GM23248 (cell line): ENCODE measurements around the gene RPA1. TPM values are rescaled to one million over a fixed set of nuclear protein-coding genes. Genes with fewer than 3 reads are reported as not detected.
A peak's percentile ranks its signal among the peaks of the same experiment; 100 is the strongest.

Source experiments
- DNase-seq: peaks from one replicate; pipeline ENCODE4 v3.0.0-alpha.2; 2015
- H2AFZ ChIP-seq: fragments of 200-600 bp; sonication (generic); 2 replicates; pipeline ENCODE4 v1.6.1; 2016; ENCODE audit warnings: antibody characterized with exemption
- H3F3A ChIP-seq: fragments of 200-600 bp; sonication (generic); 2 replicates; pipeline ENCODE4 v1.6.1; 2016; ENCODE audit warnings: mild to moderate bottlenecking, antibody characterized with exemption, mixed run types; ENCODE audit not compliant: insufficient read depth
- H3K27ac ChIP-seq: fragments of 200-600 bp; sonication (generic); 2 replicates; pipeline ENCODE4 v1.5.1; 2016; ENCODE audit warnings: mild to moderate bottlenecking
- H3K27me3 ChIP-seq: fragments of 200-600 bp; sonication (generic); replicated peaks from 2 replicates; pipeline ENCODE4 v1.6.1; 2016; ENCODE audit warnings: mild to moderate bottlenecking; ENCODE audit not compliant: insufficient read depth
- H3K36me3 ChIP-seq: fragments of 200-600 bp; sonication (generic); 2 replicates; pipeline ENCODE4 v1.6.1; 2016; ENCODE audit warnings: low read depth, mild to moderate bottlenecking
- H3K4me1 ChIP-seq: fragments of 200-600 bp; sonication (generic); 2 replicates; pipeline ENCODE4 v1.6.1; 2016; ENCODE audit warnings: mild to moderate bottlenecking; ENCODE audit not compliant: insufficient read depth
- H3K4me2 ChIP-seq: fragments of 200-600 bp; sonication (generic); one replicate; pipeline ENCODE4 v1.6.1; 2016; ENCODE audit warnings: mild to moderate bottlenecking; ENCODE audit not compliant: unreplicated experiment
- H3K4me3 ChIP-seq: fragments of 200-600 bp; sonication (generic); 2 replicates; pipeline ENCODE4 v1.5.1; 2016; ENCODE audit warnings: mild to moderate bottlenecking
- H3K79me2 ChIP-seq: fragments of 200-600 bp; sonication (generic); 2 replicates; pipeline ENCODE4 v1.6.1; 2016; ENCODE audit warnings: mild to moderate bottlenecking; ENCODE audit not compliant: insufficient read depth
- H3K9ac ChIP-seq: fragments of 200-600 bp; sonication (generic); 2 replicates; pipeline ENCODE4 v1.6.1; 2016; ENCODE audit warnings: mild to moderate bottlenecking
- H3K9me2 ChIP-seq: fragments of 200-600 bp; sonication (generic); 2 replicates; pipeline ENCODE4 v1.6.1; 2016; ENCODE audit warnings: mixed run types, mild to moderate bottlenecking, moderate library complexity; ENCODE audit not compliant: insufficient read depth
- H3K9me3 ChIP-seq: fragments of 200-600 bp; sonication (generic); one replicate; pipeline ENCODE4 v1.6.1; 2017; ENCODE audit warnings: low read depth
- H4K20me1 ChIP-seq: fragments of 200-600 bp; sonication (generic); 2 replicates; pipeline ENCODE4 v1.6.0; 2016; ENCODE audit not compliant: insufficient read depth
- EZH2 ChIP-seq: fragments of 200-600 bp; sonication (generic); IDR thresholded peaks from 2 replicates; pipeline ENCODE4 v1.6.1; 2018; ENCODE audit warnings: antibody characterized with exemption, mild to moderate bottlenecking; ENCODE audit not compliant: insufficient read depth, poor library complexity, severe bottlenecking
- EZH2phosphoT487 ChIP-seq: fragments of 200-600 bp; sonication (generic); IDR thresholded peaks from 2 replicates; pipeline ENCODE4 v1.6.1; 2018; ENCODE audit warnings: antibody characterized with exemption, moderate library complexity, mild to moderate bottlenecking, low read depth; ENCODE audit not compliant: insufficient read depth
- WGBS, 2 experiments: methylation state at CpG; one replicate each; pipeline ENCODE4 v1.1.6; 2015 to 2017; ENCODE audit warnings: low lambda C conversion rate in 2 of 2, low coverage in 1 of 2; ENCODE audit errors: missing lambda C conversion rate in 2 of 2; 5-methylcytosine and 5-hydroxymethylcytosine counted together
- in situ Hi-C: fragments of 300-500 bp; cut with MboI; formaldehyde crosslinking; loops from 2 replicates; pipeline ENCODE4 v1.15.0; 2020
- polyA plus RNA-seq: library from polyadenylated mRNA; unstranded; fragments of >200 nt; fragmentation: Nextera tagmentation; extraction: Ambion mirVana; gene quantifications from 2 replicates; pipeline ENCODE4 v1.2.1, GENCODE V29; 2016
- total RNA-seq: library from RNA; depleted of rRNA; stranded (reverse); fragments of >200 nt; shearing (Covaris generic); gene quantifications from 2 replicates; pipeline ENCODE4 v1.2.3, GENCODE V29; 2014

RPA1 gene
- total and polyA plus RNA-seq, 2 experiments from 2014 or later = 16.4 to 37.1 TPM

DNA sequence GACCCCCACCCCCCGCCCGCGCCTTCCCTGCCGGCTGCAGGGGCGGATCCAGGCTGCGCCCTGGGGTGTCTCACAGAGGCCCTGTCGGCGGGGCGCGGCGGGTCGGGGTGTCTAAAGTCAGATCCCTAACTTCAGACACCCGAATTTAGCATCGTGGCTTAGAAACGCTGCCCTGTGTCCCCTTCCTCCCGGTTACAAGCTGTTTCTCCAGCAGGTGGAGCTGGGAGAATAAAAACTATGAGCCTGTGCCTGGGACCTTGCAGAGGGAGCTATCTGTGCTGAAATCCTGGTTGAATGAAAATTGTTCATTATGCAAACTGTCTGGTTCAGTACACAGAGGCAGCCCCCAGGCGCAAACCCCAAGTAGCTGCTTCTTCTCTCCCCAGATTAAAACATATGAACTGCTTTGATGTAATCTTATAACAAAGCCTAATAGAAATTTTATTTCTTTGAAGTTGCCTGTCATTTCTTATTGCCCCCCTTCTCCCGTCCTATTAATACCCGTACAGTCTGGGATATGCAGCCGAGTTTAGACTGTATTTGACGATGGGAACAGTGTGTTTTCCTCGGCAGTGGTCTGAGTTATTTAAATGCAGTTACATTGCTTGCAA lies 79.0 kb downstream of the RPA1 start:
- Histone ChIP-seq H2AFZ (peak overlapping the region; percentile 69), H3K4me1 (0 out of 2 replicates have a peak, but pooled peaks cover 9% of the 10 kb centered on the region), H3K9me3 (no peaks in the 10 kb centered on the region), H3K4me2 (peak overlapping the region; percentile 82), H3K9me2 (no peaks in the 10 kb centered on the region), H3K79me2 (no peaks in the 10 kb centered on the region), H3F3A (no peaks in the 10 kb centered on the region), H3K27ac (no peak overlapping the region), H3K4me3 (peak overlapping the region; percentile 62), H3K9ac (no peak overlapping the region), H3K27me3 (peaks cover 46% of the 10 kb centered on the region), H4K20me1 (no peaks in the 10 kb centered on the region), H3K36me3 (no peaks in the 10 kb centered on the region)
- WGBS, 2 experiments = 7 to 8% methylated on average over 18 to 21 of the region's 22 CpGs
- in situ Hi-C loops = loop anchor here (5.0 to 10.0 kb wide), 2 partner anchors 118 to 366 kb away; partner anchors contain the start of gene RTN4RL1
- TF ChIP-seq EZH2 = no peak
- TF ChIP-seq EZH2phosphoT487 = no peak
- peak; percentile 85 for DNase-seq

- WGBS, 2 experiments = 72 to 80% methylated on average over 3 of the region's 3 CpGs
- in situ Hi-C loops = loop anchor here (5.0 to 10.0 kb wide), 2 partner anchors 117 to 365 kb away; partner anchors contain the start of gene RTN4RL1
- H3K4me3 ChIP-seq = no peak overlapping the region
- no peak overlapping the region for H3K9ac ChIP-seq
- no peak for DNase-seq
- H3F3A ChIP-seq = no peaks in the 10 kb centered on the region
- no peaks in the 10 kb centered on the region for H4K20me1 ChIP-seq
- TF ChIP-seq EZH2phosphoT487 (no peak), EZH2 (no peak)
- H3K9me3 ChIP-seq = no peaks in the 10 kb centered on the region
- H3K4me1 ChIP-seq = 0 out of 2 replicates have a peak, but pooled peaks cover 9% of the 10 kb centered on the region
- no peaks in the 10 kb centered on the region for H3K9me2 ChIP-seq
- no peaks in the 10 kb centered on the region for H3K79me2 ChIP-seq
- no peak overlapping the region for H2AFZ ChIP-seq
- no peak overlapping the region for H3K4me2 ChIP-seq
- H3K27me3 ChIP-seq = peaks cover 43% of the 10 kb centered on the region
- no peak overlapping the region for H3K27ac ChIP-seq
- no peaks in the 10 kb centered on the region for H3K36me3 ChIP-seq
These were observed 80.2 kb downstream of the RPA1 start for GRCh38 chr17:1909985-1910384.

DNA sequence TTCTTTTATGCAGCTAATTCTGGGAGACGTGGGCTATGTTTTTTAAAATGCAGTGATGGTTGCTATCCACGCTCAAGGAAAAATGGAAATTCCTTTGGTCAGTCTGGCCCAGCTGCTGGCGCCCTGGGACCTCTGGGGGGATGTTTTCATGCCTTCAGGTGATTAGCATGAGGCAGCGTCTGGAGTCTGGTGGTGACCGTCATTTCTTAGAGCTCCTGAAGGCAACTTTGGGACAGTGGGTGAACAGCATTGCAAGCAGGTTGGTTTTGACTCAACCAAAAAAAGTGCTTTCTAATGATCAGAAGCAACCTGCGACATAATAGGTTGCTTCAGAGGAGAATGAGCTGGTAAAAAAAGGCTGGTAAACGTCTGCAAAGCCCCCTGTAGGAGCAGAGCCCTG lies 82.3 kb downstream of the RPA1 start:
- Histone ChIP-seq H3K27me3 (peaks cover 43% of the 10 kb centered on the region), H3K36me3 (no peaks in the 10 kb centered on the region), H3K9ac (no peak overlapping the region), H3K4me1 (0 out of 2 replicates have a peak, but pooled peaks cover 9% of the 10 kb centered on the region), H3K9me2 (no peaks in the 10 kb centered on the region), H3K4me2 (no peak overlapping the region), H2AFZ (no peak overlapping the region), H3K4me3 (no peak overlapping the region), H3K79me2 (no peaks in the 10 kb centered on the region), H4K20me1 (no peaks in the 10 kb centered on the region), H3K27ac (no peak overlapping the region), H3K9me3 (no peaks in the 10 kb centered on the region), H3F3A (no peaks in the 10 kb centered on the region)
- WGBS, 2 experiments = 42 to 46% methylated on average over 7 of the region's 7 CpGs
- in situ Hi-C loops = no loop called here
- TF ChIP-seq EZH2 (no peak), EZH2phosphoT487 (no peak)
- no peak for DNase-seq

GRCh38 chr17:1913702-1914101 lies 83.9 kb downstream of the RPA1 start:
- 73 to 75% methylated on average over 11 to 14 of the region's 14 CpGs for WGBS, 2 experiments
- peaks cover 37% of the 10 kb centered on the region for H3K27me3 ChIP-seq
- in situ Hi-C loops = no loop called here

More at GRCh38 chr17:1913702-1914101, 83.9 kb downstream of the RPA1 start:
- Histone ChIP-seq H3K79me2 (no peaks in the 10 kb centered on the region), H3K9me3 (no peaks in the 10 kb centered on the region), H3K4me3 (no peak overlapping the region), H4K20me1 (no peaks in the 10 kb centered on the region), H3K9ac (no peak overlapping the region), H3K27ac (no peak overlapping the region), H3K9me2 (no peaks in the 10 kb centered on the region), H3K36me3 (no peaks in the 10 kb centered on the region), H3K4me1 (no peaks in the 10 kb centered on the region), H2AFZ (no peak overlapping the region), H3F3A (no peaks in the 10 kb centered on the region), H3K4me2 (no peak overlapping the region)
- no peak for TF ChIP-seq EZH2phosphoT487
- TF ChIP-seq EZH2 = no peak
- DNase-seq = no peak
